Loucy (cell line): ENCODE results near the gene PPM1N.

ENCODE experiments used
- H2AFZ ChIP-seq: fragments of 200-600 bp; sonication (generic); 2 replicates; pipeline ENCODE4 v1.6.0; 2016; ENCODE audit warnings: antibody characterized with exemption, mild to moderate bottlenecking, low read length, moderate library complexity
- H3F3A ChIP-seq: fragments of 200-600 bp; 2 replicates; pipeline ENCODE4 v1.6.0; 2016; ENCODE audit warnings: antibody characterized with exemption, low read depth, mild to moderate bottlenecking
- H3K27me3 ChIP-seq: fragments of 200-600 bp; sonication (generic); 2 replicates; pipeline ENCODE4 v1.6.1; 2014; ENCODE audit warnings: low read length, mild to moderate bottlenecking; ENCODE audit not compliant: insufficient read depth, poor library complexity, severe bottlenecking
- H3K36me3 ChIP-seq: fragments of 200-600 bp; sonication (generic); 2 replicates; pipeline ENCODE4 v1.6.1; 2016; ENCODE audit warnings: low read length; ENCODE audit not compliant: insufficient read depth
- H3K4me1 ChIP-seq: fragments of 200-600 bp; sonication (generic); 2 replicates; pipeline ENCODE4 v1.5.1; 2014; ENCODE audit warnings: low read length, mild to moderate bottlenecking; ENCODE audit not compliant: insufficient read depth, poor library complexity, severe bottlenecking
- H3K4me2 ChIP-seq: fragments of 200-600 bp; sonication (generic); 2 replicates; pipeline ENCODE4 v1.6.0; 2014; ENCODE audit warnings: antibody characterized with exemption, low read length, low read depth, mild to moderate bottlenecking; ENCODE audit not compliant: poor library complexity, severe bottlenecking
- H3K4me3 ChIP-seq: fragments of 200-600 bp; sonication (generic); 2 replicates; pipeline ENCODE4 v1.5.1; 2014; ENCODE audit warnings: low read length, mild to moderate bottlenecking, mixed read lengths; ENCODE audit not compliant: poor library complexity, severe bottlenecking
- H3K79me2 ChIP-seq: fragments of 200-600 bp; sonication (generic); 2 replicates; pipeline ENCODE4 v1.6.1; 2014; ENCODE audit warnings: low read length; ENCODE audit not compliant: insufficient read depth
- H3K9ac ChIP-seq: fragments of 200-600 bp; sonication (generic); 2 replicates; pipeline ENCODE4 v1.6.0; 2014; ENCODE audit warnings: mild to moderate bottlenecking, low read depth, low read length, moderate library complexity; ENCODE audit not compliant: poor library complexity, severe bottlenecking
- H3K9me2 ChIP-seq: fragments of 200-600 bp; sonication (generic); replicated peaks from 2 replicates; pipeline ENCODE4 v1.6.1; 2016; ENCODE audit warnings: low read depth, low read length, mixed read lengths
- H3K9me3 ChIP-seq: fragments of 200-600 bp; sonication (generic); 2 replicates; pipeline ENCODE4 v1.6.1; 2014; ENCODE audit warnings: mild to moderate bottlenecking, antibody characterized with exemption, low read length, low read depth; ENCODE audit not compliant: insufficient read depth
- H4K20me1 ChIP-seq: fragments of 200-600 bp; sonication (generic); 2 replicates; pipeline ENCODE4 v1.6.0; 2014; ENCODE audit warnings: antibody characterized with exemption, low read length, mild to moderate bottlenecking; ENCODE audit not compliant: insufficient read depth, poor library complexity, severe bottlenecking
- CTCF ChIP-seq: fragments of 200-600 bp; sonication (generic); conservative IDR thresholded peaks from 2 replicates; pipeline ENCODE4 v1.5.1; 2014; ENCODE audit warnings: mild to moderate bottlenecking, antibody characterized with exemption, low read length
- EZH2phosphoT487 ChIP-seq: fragments of 200-600 bp; IDR thresholded peaks from 2 replicates; pipeline ENCODE4 v1.6.1; 2018; ENCODE audit warnings: antibody characterized with exemption, mild to moderate bottlenecking, moderate library complexity, borderline replicate concordance

Gene PPM1N

DNA sequence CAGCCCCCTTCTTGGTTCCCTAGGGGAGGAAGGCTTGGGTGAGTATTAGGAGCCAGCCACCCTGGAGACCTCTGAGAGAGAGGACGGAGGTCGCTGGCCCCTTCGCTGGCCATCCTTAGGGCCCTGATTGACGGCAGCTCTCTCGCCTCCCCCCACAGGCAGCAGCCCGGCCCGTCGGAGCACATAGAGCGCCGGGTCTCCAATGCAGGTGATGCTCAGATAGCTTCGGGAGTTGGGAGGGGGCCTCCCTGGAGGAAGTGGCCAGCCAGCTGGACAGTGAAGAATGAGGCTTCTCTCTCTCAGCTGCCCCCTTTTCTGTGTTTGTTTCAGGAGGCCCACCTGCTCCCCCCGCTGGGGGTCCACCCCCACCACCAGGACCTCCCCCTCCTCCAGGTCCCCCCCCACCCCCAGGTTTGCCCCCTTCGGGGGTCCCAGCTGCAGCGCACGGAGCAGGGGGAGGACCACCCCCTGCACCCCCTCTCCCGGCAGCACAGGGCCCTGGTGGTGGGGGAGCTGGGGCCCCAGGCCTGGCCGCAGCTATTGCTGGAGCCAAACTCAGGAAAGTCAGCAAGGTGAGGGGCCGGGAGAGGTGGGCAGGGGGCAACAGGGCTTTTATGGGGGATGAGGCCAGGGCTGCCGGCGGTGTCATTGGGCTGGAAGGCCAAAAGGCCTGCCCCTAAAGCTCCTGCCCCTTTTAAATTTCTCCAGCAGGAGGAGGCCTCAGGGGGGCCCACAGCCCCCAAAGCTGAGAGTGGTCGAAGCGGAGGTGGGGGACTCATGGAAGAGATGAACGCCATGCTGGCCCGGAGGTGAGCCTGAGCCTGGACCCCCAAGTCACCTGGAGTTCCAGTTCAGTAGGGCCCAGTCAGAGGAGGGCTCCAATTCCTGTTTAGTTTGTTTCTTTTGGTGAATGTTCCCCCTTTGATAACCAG is 24.0 kb downstream of the PPM1N start:
- peaks cover 84% of the 10 kb centered on the region for H3K36me3 ChIP-seq
- H3K4me2 ChIP-seq: no peak overlapping the region
- no peaks in the 10 kb centered on the region for H3K9me3 ChIP-seq

DNA sequence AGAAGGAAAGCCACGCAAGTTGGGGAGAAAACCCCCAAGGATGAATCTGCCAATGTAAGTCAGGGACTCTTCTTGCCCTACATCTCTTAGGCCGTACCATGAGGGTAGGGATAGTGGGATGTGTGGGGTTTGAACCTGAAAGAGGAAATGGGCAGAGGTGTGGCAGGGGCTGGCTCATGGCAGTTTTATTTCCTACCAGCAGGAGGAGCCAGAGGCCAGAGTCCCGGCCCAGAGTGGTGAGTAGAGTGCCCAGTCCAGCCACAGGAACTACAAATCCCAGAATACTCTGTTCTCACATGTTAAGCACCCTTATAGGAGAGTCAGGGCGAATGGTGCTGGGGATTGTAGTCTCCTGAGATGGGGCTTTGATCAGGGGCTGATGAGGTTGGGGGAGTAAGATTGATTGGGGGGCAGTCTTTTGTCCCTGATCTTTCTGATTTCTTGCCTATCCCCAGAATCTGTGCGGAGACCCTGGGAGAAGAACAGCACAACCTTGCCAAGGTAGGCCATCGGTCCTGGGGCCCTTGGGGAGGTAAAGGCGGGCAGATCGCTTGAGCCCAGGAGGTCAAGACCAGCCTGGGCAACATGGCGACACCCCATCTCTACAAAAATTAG is 25.5 kb downstream of the PPM1N start:
- peaks cover 75% of the 10 kb centered on the region for H3K36me3 ChIP-seq

More for the DNA sequence above, 24.0 kb downstream of the PPM1N start:
- peaks cover 8% of the 10 kb centered on the region; the same call in 1 of the 2 replicates for H3K79me2 ChIP-seq
- H3F3A ChIP-seq: no peaks in the 10 kb centered on the region; the same call in 1 of the 2 replicates
- H4K20me1 ChIP-seq: peaks cover 16% of the 10 kb centered on the region
- TF ChIP-seq CTCF: no peak
- no peak for TF ChIP-seq EZH2phosphoT487
- H3K4me1 ChIP-seq: no peaks in the 10 kb centered on the region
- no peak overlapping the region for H3K9ac ChIP-seq
- no peaks in the 10 kb centered on the region for H3K9me2 ChIP-seq
- no peak overlapping the region for H3K4me3 ChIP-seq
- H3K27me3 ChIP-seq: no peaks in the 10 kb centered on the region
- no peak overlapping the region for H2AFZ ChIP-seq

DNA sequence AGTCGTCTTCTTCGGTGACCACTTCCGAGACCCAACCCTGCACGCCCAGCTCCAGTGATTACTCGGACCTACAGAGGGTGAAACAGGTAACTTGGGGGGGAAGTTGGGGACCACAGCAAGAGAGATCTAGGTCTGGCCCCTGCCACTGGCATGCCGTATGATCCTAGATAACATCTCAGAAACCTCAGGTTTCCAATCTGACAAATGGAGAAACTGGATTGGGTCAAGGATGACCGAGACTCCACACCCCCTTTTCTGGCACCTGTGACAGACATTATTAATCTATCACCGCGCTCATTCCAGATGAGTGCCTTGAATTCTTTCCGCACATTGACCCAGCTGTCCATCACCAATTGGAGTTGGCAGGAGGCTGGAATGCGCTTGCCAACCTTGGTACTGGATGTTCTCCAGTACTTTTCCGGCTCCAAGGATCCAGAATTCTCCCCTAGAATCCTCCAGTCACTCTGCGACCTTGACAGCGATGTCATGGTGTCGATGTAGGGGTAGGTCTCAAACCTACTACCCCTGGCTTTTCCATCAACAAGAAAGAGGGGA is 26.4 kb downstream of the PPM1N start:
- no peak for TF ChIP-seq CTCF
- TF ChIP-seq EZH2phosphoT487: no peak
- Histone ChIP-seq H3K4me3 (no peak overlapping the region), H3K27me3 (no peaks in the 10 kb centered on the region), H2AFZ (no peak overlapping the region), H4K20me1 (peaks cover 13% of the 10 kb centered on the region), H3K9me2 (no peaks in the 10 kb centered on the region), H3K36me3 (peaks cover 75% of the 10 kb centered on the region), H3K9ac (no peak overlapping the region), H3K4me2 (no peak overlapping the region), H3K9me3 (no peaks in the 10 kb centered on the region), H3K79me2 (no peaks in the 10 kb centered on the region), H3K4me1 (no peaks in the 10 kb centered on the region), H3F3A (no peaks in the 10 kb centered on the region; the same call in 1 of the 2 replicates)

More for the DNA sequence above, 25.5 kb downstream of the PPM1N start:
- H3K79me2 ChIP-seq: no peaks in the 10 kb centered on the region
- peaks cover 13% of the 10 kb centered on the region for H4K20me1 ChIP-seq
- TF ChIP-seq CTCF (peak; percentile 86), EZH2phosphoT487 (no peak)
- no peaks in the 10 kb centered on the region for H3K9me3 ChIP-seq
- H3K4me3 ChIP-seq: no peak overlapping the region
- H3K4me2 ChIP-seq: no peak overlapping the region
- H3K9ac ChIP-seq: no peak overlapping the region
- H3F3A ChIP-seq: no peaks in the 10 kb centered on the region; the same call in 1 of the 2 replicates
- H3K27me3 ChIP-seq: no peaks in the 10 kb centered on the region
- H3K9me2 ChIP-seq: no peaks in the 10 kb centered on the region
- H3K4me1 ChIP-seq: no peaks in the 10 kb centered on the region
- H2AFZ ChIP-seq: no peak overlapping the region
